ENCODE results near the gene HLA-C. TPM values are rescaled to one million over a fixed set of nuclear protein-coding genes. Genes with fewer than 3 reads are reported as not detected.
"Not testable (repeated sequence)": the region's sequence is repeated elsewhere in the genome, so short reads cannot be mapped to it uniquely, and the experiment has no call there.

HLA-C gene
- total and polyA plus RNA-seq, 2 donors (not counting 3 experiments of a cell fraction or from before 2014, with no cell fraction given) = 109 to 287 TPM

DNA sequence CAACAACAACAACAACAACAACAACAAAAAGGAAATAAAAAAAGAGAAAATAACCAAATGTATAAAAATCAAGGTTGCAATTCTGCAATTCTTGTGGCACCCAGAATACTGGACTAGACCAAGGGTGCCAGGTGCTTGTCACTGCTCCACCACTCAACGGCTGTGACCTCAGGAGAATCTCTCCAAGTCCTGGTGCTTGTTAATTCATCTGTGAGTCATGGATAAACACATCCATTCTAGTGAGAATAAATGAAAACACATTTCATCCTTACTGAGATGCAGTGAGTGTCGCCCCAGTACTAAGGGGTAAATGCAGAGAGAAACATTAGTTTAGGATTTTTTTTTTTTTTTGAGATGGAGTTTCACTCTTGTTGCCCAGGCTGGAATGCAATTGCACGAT lies 32.0 kb downstream of the HLA-C start:
- no peaks in the 10 kb centered on the region for H3K36me3 ChIP-seq (ENCODE audit: control insufficient read depth in 2 of 2, extremely low read depth in 1 of 2, insufficient read depth in 2 of 2, low read length in 2 of 2)
- H3K27ac ChIP-seq (ENCODE audit: insufficient read depth, low read depth, low read length) = no peak overlapping the region
- peaks cover 14 to 20% of the 10 kb centered on the region in 2 experiments for H3K27me3 ChIP-seq (ENCODE audit: control insufficient read depth in 2 of 2, insufficient read depth in 2 of 2, low read length in 2 of 2)
- ChIA-PET CTCF (no interaction called here), POLR2A (no interaction called here)
- intact Hi-C loops (cut with micrococcal nuclease) = no loop called here
- dilution Hi-C loops (cut with MboI; ENCODE audit: extremely low pct_ligation_motif_present, low sequenced_read_pairs) = no loop called here
- no peaks in the 10 kb centered on the region for H3K9me1 ChIP-seq (replicated peaks; ENCODE audit: control insufficient read depth, extremely low read depth, insufficient read depth, low read length)
- H3K9ac ChIP-seq (replicated peaks; ENCODE audit: extremely low read depth, insufficient read depth, low read length) = no peak overlapping the region
- no peaks in the 10 kb centered on the region for H3K79me2 ChIP-seq (ENCODE audit: control insufficient read depth, insufficient read depth, low read length)
- FAIRE-seq = no peak
- no TSS peak for BruUV-seq (replicated peaks)
- H3K4me2 ChIP-seq (ENCODE audit: insufficient read depth, low read length) = no peak overlapping the region
- no peaks in the 10 kb centered on the region for H3K9me3 ChIP-seq (replicated peaks; ENCODE audit: control insufficient read depth, insufficient read depth, low read length)
- TF ChIP-seq JUN (IDR thresholded peaks at IDR 0.05; ENCODE audit: borderline replicate concordance, insufficient read depth, insufficient read length, low read depth) (no peak), FOS (IDR thresholded peaks at IDR 0.05; ENCODE audit: borderline replicate concordance, insufficient read depth, low read length) (no peak), EZH2 (IDR thresholded peaks at IDR 0.05; ENCODE audit: borderline replicate concordance, low read depth, low read length, severe bottlenecking) (no peak), GATA2 (IDR thresholded peaks at IDR 0.05; ENCODE audit: insufficient read depth, insufficient read length, low read depth, low read length) (no peak), POLR2AphosphoS5 (IDR thresholded peaks at IDR 0.05; ENCODE audit: insufficient read depth, low read depth, low read length) (no peak), MYC (IDR thresholded peaks at IDR 0.05; ENCODE audit: low read depth, low read length) (no peak), POLR2A (IDR thresholded peaks at IDR 0.05; ENCODE audit: low read depth, low read length) (no peak)
- TF ChIP-seq, protein P1, sequence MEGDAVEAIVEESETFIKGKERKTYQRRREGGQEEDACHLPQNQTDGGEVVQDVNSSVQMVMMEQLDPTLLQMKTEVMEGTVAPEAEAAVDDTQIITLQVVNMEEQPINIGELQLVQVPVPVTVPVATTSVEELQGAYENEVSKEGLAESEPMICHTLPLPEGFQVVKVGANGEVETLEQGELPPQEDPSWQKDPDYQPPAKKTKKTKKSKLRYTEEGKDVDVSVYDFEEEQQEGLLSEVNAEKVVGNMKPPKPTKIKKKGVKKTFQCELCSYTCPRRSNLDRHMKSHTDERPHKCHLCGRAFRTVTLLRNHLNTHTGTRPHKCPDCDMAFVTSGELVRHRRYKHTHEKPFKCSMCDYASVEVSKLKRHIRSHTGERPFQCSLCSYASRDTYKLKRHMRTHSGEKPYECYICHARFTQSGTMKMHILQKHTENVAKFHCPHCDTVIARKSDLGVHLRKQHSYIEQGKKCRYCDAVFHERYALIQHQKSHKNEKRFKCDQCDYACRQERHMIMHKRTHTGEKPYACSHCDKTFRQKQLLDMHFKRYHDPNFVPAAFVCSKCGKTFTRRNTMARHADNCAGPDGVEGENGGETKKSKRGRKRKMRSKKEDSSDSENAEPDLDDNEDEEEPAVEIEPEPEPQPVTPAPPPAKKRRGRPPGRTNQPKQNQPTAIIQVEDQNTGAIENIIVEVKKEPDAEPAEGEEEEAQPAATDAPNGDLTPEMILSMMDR (IDR thresholded peaks at IDR 0.05; ENCODE audit: extremely low read depth in 1 of 2, insufficient read depth in 1 of 2, low read depth in 1 of 2, low read length in 2 of 2) = no peak
- TF ChIP-seq, protein P2, sequence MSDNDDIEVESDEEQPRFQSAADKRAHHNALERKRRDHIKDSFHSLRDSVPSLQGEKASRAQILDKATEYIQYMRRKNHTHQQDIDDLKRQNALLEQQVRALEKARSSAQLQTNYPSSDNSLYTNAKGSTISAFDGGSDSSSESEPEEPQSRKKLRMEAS (IDR thresholded peaks at IDR 0.05; ENCODE audit: insufficient read depth, insufficient read length) = no peak
- H4K20me1 ChIP-seq (replicated peaks; ENCODE audit: control insufficient read depth, extremely low read depth, insufficient read depth, low read length) = no peaks in the 10 kb centered on the region
- no peak for DNase-seq (ENCODE audit: low read depth, low spot score)
- H3K4me1 ChIP-seq (ENCODE audit: control insufficient read depth, extremely low read depth, insufficient read depth, low read length) = no peaks in the 10 kb centered on the region
- H2AFZ ChIP-seq (ENCODE audit: low read depth, low read length) = no peak overlapping the region
- H3K4me3 ChIP-seq (replicated peaks in 1 of 3; ENCODE audit: insufficient read depth in 1 of 3, low read depth in 1 of 3, low read length in 3 of 3) = no peak overlapping the region

DNA sequence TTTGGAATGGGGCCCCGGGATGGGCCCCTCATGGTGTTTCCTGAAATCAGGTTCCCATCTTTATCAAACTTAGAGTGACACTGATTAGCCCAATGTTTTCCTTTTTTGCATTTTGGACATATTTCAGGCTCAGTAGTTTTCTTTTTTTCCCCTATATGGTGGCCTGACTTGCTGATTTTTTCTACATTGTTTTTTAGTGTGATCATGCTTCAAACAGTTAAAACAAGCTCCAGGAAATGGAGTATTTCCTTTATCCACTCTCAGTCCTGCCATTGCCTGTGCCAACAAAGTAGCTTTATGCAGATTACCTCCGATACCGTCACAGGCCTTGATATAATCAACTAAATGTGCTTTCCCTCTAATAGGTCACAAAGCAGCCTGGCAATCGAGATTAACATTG lies 37.8 kb downstream of the HLA-C start:
- CTCF ChIA-PET = interaction anchor here (0.7 to 1.9 kb wide), 8 partner anchors 12 to 141 kb away, joined by 3 to 12 read pairs (median 6); no protein-coding TSS in a partner anchor
- H2AFZ ChIP-seq (ENCODE audit: low read depth, low read length); H3K36me3 ChIP-seq (ENCODE audit: control insufficient read depth in 2 of 2, extremely low read depth in 1 of 2, insufficient read depth in 2 of 2, low read length in 2 of 2); dilution Hi-C loops (cut with MboI; ENCODE audit: extremely low pct_ligation_motif_present, low sequenced_read_pairs); H3K79me2 ChIP-seq (ENCODE audit: control insufficient read depth, insufficient read depth, low read length); H3K4me1 ChIP-seq (ENCODE audit: control insufficient read depth, extremely low read depth, insufficient read depth, low read length); BruUV-seq (replicated peaks); H3K9me3 ChIP-seq (replicated peaks; ENCODE audit: control insufficient read depth, insufficient read depth, low read length); H3K9ac ChIP-seq (replicated peaks; ENCODE audit: extremely low read depth, insufficient read depth, low read length); H3K9me1 ChIP-seq (replicated peaks; ENCODE audit: control insufficient read depth, extremely low read depth, insufficient read depth, low read length); POLR2A ChIA-PET; H3K4me3 ChIP-seq (replicated peaks in 1 of 3; ENCODE audit: insufficient read depth in 1 of 3, low read depth in 1 of 3, low read length in 3 of 3); H3K27ac ChIP-seq (ENCODE audit: insufficient read depth, low read depth, low read length); intact Hi-C loops (cut with micrococcal nuclease); H4K20me1 ChIP-seq (replicated peaks; ENCODE audit: control insufficient read depth, extremely low read depth, insufficient read depth, low read length): not testable (repeated sequence)
- peaks cover 18 to 23% of the 10 kb centered on the region in 2 experiments for H3K27me3 ChIP-seq (ENCODE audit: control insufficient read depth in 2 of 2, insufficient read depth in 2 of 2, low read length in 2 of 2)
- FAIRE-seq (peak; percentile 90), DNase-seq (ENCODE audit: low read depth, low spot score) (peak; percentile 58)
- H3K4me2 ChIP-seq (ENCODE audit: insufficient read depth, low read length) = peak overlapping the region; percentile 1

Data from endothelial cell of umbilical vein (primary cell).